Stomach (tissue), 4 donors: ENCODE data around the gene TP53AIP1.

ENCODE experiments used
- EP300 ChIP-seq: sonication (generic); formaldehyde crosslinking; IDR thresholded peaks from one replicate; pipeline ENCODE4 v1.6.1; 2017; ENCODE audit warnings: antibody characterized with exemption
- TF ChIP-seq, protein P1 (sequence below), 7 experiments: fragments of 450-650 bp in 4 of 7; fragments of 200-600 bp in 3 of 7; sonication (generic) in 3 of 7; IDR thresholded peaks; one replicate each; pipeline ENCODE4 v1.5.1; 2016 to 2019; ENCODE audit warnings: antibody characterized with exemption in 7 of 7, control low read depth in 2 of 7, mild to moderate bottlenecking in 1 of 7

DNA sequence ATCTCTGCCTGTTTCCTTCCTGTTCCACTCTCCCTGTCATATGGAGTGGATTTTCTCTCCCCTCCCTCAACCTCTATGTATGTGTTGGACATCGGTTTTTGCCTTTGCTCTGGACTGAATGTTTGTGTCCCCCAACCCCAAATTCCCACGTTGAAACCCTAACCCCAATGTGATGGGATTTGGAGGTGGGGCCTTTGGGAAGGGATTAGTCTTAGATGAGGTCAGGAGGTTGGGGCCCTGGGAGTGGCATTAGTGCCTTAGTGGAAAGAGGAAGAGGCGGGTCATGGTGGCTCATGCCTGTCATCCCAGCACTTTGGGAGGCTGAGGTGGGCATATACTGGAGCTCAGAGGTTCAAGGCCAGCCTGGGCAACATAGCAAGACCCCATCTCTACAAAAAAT lies 11.6 kb downstream of the TP53AIP1 start:
- no peak for TF ChIP-seq EP300
- TF ChIP-seq, protein P1, sequence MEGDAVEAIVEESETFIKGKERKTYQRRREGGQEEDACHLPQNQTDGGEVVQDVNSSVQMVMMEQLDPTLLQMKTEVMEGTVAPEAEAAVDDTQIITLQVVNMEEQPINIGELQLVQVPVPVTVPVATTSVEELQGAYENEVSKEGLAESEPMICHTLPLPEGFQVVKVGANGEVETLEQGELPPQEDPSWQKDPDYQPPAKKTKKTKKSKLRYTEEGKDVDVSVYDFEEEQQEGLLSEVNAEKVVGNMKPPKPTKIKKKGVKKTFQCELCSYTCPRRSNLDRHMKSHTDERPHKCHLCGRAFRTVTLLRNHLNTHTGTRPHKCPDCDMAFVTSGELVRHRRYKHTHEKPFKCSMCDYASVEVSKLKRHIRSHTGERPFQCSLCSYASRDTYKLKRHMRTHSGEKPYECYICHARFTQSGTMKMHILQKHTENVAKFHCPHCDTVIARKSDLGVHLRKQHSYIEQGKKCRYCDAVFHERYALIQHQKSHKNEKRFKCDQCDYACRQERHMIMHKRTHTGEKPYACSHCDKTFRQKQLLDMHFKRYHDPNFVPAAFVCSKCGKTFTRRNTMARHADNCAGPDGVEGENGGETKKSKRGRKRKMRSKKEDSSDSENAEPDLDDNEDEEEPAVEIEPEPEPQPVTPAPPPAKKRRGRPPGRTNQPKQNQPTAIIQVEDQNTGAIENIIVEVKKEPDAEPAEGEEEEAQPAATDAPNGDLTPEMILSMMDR (IDR thresholded peaks at IDR 0.05) = no peak
